Measurements from ENCODE around the gene PADI6.

Gene PADI6

DNA sequence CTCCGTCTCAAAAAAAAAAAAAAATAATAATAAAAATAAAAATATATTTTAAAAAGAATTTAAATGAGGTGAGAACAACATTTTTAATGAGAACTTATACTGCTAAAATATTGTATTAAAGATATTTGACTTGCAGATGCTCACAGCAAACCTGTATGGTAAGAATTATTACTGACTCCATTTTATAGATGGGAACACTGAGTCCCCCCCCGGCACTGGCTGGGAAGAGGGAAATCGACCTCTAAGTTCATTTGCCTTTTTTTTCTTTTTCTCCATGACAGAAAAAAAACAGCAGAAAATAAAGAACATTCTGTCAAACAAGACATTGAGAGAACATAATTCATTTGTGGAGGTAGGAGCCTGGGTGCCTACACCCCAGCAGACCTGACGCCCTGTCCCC lies 13.4 kb upstream of the PADI6 start:
- no peak for DNase-seq

DNA sequence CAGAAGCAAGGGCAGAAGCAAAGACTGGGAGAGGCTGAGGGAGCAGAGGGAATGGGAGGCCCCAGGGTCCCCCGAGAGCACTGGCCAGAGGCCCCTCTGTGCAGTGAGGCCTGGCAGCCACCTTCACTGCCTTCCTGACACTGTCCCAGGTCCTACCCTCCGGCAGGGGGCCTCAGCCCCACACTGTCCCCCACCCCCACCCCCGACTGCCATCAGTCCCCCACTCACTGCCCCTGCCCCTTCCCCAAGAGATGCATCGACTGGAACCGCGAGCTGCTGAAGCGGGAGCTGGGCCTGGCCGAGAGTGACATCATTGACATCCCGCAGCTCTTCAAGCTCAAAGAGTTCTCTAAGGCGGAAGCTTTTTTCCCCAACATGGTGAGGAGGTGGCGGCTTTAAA lies 13.0 kb upstream of the PADI6 start:
- DNase-seq: no peak

DNA sequence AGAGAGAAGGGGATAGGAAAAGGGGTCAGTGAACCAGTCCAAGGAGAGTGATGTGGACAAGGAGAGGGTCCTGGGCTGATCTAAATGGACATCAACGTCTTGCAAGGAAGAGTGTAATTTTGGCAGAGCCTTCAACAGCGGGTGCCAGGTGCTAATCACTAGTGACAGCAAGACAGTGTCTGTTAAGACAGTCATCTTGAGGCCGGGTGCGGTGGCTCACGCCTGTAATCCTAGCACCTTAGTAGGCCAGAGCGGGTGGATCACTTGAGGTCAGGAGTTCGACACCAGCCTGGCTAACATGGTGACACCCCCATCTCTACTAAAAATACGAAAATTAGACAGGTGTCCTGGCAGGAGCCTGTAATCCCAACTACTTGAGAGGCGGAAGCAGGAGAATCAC lies 12.2 kb upstream of the PADI6 start:
- DNase-seq: no peak

DNA sequence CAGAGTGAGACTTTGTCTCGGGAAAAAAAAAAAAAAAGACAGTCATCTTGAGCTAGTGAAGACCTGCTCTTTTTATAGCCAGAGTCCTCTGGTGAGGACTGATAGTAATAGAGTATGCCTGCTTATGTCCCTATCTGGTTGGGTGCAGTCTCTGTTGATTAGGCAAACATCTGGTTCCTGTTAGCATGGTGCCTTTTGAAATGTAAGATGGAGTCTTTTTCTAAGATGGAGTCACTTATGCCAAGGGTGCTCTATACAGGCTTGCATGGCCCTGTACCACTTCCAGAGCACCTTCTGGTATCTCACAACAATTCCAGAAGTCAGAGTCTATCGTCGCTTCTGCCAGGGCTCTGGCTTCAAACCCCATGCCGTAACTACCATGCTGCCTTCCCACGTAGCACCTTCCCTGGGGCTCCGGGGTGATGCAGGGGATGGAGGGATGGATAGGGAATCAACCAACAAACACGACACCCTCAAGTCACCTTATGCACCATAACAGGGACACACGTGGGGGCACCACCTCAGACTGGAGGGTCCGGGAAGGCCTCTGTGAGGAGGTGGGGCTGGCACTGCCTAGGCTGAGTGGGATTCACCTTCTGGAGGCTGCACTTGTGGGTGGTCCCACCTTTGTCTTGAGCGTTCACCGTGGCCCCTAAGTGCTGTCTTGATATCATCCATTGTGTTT lies 11.6 kb upstream of the PADI6 start:
- DNase-seq: peak; percentile 45

GRCh38 chr1:17361687-17362086 lies 10.3 kb upstream of the PADI6 start:
- DNase-seq: no peak

GRCh38 chr1:17363351-17363750 lies 8.6 kb upstream of the PADI6 start:
- DNase-seq: no peak

DNA sequence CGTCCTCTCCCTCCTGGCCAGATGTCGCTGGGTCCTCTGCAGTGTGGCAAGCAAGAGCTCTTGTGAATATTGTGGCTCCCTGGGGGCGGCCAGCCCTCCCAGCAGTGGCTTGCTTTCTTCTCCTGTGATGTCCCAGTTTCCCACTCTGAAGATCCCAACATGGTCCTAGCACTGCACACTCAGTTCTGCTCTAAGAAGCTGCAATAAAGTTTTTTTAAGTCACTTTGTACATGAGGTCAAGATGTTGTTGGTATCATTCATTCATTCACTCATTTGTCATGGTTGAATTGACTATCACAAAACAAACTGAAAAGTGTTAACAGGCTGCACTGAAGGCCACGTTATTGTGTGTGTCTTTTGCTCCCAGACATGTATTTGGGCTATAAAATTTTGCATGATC lies 8.2 kb upstream of the PADI6 start:
- DNase-seq: no peak

GRCh38 chr1:17365293-17365692 lies 6.7 kb upstream of the PADI6 start:
- no peak for DNase-seq

GRCh38 chr1:17369466-17369865 lies 2.5 kb upstream of the PADI6 start:
- no peak for DNase-seq

DNA sequence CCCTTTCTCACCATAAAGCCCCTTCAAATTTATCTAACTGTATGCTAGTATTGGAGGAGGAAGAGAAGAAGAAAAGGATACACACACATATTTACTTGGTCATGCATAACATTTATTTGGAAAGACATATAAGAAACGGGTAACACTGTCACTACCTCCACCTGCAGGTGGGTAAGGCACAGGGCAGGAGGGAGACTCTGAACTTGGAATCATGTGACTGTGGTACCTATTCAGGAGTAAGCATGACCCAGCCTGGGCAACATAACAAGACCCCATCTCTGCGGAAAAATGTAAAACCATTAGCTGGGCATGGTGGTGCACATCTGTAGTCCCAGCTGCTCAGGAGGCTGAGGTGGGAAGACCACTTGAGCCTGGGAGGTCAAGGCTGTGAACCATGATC lies 1.4 kb upstream of the PADI6 start:
- DNase-seq: no peak

GRCh38 chr1:17372955-17373354 lies 959 bp downstream of the PADI6 start:
- no peak for DNase-seq

DNA sequence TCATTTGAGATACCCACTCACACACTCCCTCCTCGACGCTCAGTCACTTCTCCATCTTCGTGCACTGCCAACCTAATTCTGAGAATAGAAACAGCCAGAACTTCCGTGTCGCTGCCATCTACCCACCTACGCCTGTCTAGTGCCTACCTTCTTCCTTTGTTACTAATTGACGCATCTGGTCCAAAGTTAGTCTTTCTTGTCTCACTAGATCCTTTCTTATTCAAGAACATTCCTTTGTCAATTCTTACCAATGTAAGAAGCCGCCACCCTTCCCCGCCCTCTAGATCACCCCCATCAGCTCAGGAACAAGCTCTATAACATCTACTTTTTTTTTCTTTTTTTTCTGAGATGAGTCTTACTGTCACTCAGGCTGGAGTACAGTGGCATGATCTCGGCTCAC lies 3.7 kb downstream of the PADI6 start:
- DNase-seq: no peak

DNA sequence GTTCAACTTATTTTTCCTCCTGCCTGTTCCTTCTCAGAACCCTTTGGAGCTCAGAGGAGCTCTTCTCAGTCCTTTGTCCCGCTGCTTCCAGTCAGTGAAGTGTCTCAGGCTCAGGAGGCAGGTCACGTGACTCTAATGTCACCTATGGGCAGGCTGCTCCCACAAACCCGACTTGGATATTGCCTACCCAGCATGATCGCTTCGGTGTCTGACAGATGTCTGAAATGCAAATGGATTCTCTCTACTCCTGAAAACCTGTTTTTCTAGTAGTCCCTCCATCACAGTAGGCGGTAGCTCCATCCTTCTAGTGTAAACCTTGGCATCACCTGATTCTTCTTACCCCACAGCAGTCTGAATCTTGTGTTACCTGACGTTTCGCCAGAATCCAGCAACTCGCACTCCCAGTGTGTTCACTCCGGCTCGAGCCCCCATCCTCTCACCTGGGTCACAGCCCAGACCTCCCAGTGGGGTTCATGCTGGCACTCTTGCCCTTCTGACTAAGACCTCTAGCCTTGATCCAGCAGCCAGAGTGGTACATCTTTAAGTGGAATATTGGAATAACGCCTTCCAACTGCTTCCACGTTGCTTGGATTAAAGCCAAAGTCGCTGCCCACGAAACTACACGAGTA lies 5.4 kb downstream of the PADI6 start:
- DNase-seq: no peak

DNA sequence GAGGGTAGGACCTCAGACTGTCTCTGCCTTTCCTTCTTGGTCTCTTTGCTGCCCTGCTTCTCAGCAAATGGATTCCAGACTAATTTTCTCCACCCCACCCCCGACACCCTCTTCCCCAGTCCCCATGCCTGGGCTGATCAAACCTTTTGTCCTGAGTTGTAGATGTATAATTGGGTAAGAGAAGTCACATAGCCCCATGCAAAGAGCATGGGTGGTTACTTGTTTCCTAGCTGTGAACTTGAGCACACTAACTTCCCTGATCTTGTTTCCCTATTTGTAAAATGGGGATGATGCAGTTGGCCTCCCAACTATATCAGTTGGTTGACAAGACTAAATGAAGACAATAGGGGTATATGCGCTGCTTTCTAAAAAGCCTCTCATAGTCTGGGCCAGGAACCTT lies 9.2 kb downstream of the PADI6 start:
- DNase-seq: no peak

DNA sequence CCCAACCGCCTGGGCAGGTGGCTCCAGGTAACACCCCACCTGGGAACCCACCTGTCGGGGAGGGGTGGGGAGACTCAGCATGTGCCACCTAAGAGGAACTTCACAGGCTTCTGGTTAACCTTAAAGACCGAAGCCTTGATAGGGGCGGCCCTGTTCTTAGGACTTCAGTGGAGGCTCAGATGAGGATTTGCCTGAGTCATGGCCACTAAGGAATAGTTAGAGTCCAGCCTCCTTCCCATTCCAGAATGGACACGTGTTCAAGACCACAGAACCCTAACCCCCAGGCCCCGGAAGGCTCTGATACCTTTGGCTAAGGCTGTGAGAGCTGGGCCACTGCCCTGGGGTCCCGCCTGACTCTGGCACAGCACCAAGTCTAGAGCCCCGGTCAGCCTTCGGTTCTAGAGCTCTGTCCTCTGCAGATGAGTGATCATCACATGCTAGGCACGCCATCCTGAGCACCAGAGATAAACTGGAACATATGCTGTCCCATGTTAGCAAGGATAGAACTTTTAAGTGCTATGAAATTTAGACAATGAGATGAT lies 20.3 kb downstream of the PADI6 start:
- DNase-seq: no peak

GRCh38 chr1:17393230-17393629 lies 21.2 kb downstream of the PADI6 start:
- no peak for DNase-seq

GRCh38 chr1:17397910-17398695 lies 26.1 kb downstream of the PADI6 start:
- no peak for DNase-seq

- DNase-seq: no peak
Observed at GRCh38 chr1:17400725-17401341, 28.8 kb downstream of the PADI6 start.

GRCh38 chr1:17401841-17402240 lies 29.8 kb downstream of the PADI6 start:
- DNase-seq: no peak

GRCh38 chr1:17403081-17403480 lies 31.1 kb downstream of the PADI6 start:
- no peak for DNase-seq

DNA sequence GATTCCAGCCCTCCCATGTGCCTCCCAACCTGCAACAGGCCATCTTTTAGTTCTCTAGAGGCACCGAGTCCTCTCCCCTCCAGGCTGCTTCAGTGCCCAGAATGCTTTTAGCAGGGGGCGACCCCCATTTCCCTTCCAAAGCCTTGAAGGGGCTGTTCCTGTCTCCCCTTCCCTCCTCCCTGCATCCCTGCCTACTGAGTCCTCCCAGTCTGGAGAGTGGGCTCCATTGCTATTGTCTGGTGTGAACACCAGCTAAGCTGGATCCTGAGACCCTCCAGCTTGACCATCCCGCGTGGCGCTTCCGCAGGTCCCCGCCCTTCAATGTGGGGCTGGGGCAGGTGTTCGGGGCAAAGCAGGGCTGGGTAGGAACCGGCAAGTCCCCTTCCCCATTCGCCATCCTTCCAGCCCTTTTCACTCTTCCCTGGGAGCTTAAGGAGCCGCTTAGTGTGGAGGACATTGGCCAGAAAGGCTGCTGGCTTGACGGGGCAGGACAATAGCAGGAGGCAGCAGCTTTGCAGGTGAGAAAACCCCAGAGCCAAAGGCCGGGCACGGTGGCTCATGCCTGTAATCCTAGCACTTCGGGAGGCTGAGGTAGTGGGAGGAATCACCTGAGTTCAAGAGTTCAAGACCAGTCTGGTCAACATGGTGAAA lies 32.2 kb downstream of the PADI6 start:
- no peak for DNase-seq

- DNase-seq: no peak
Observed at GRCh38 chr1:17404820-17405219, 32.8 kb downstream of the PADI6 start.

Data from OCI-M1 (cell line).